ENCODE results near the gene CTBS. TPM values are rescaled to one million over a fixed set of nuclear protein-coding genes. Genes with fewer than 3 reads are reported as not detected.

CTBS gene
- 5.0 TPM for total RNA-seq
- long read RNA-seq, full-length matches to known transcripts = 9 of 16 reads
- long read RNA-seq, partial matches to known transcripts = 4 of 16 reads
- long read RNA-seq, other reads (novel, unspliced or antisense) = 3 of 16 reads

- intact Hi-C loops (cut with DNase I) = loop anchor here (5.0 kb wide), 1 partner anchor 67 kb away; the partner anchor contains the start of genes GNG5 and SPATA1
- DNase-seq (peak; percentile 93), ATAC-seq (ENCODE audit: poor library complexity) (peak; percentile 99)
These were observed at the start of gene CTBS for GRCh38 chr1:84573967-84574842. CTBS (minus strand) TSS chr1:84574440; CDS start chr1:84574415, 25 bp downstream.

DNA sequence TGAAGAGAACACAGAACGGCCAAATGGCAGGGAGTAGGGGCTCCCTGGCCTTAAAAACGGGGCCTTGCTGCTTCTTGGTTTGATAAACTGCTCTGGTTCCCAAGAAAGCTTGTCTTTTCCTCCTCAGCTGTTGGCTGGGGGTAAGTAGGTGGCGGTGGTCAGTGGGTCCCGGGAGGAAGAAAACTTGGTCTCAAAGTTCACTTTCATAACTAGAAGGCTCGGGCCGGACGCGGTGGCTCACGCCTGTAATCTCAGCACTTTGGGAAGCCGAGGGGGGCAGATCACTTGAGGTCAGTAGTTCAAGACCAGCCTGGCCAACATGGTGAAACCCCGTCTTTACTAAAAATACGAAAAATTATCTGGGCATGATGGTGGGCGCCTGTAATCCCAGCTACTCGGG is 47.3 kb upstream of the CTBS start:
- ATAC-seq (ENCODE audit: poor library complexity) (no peak), DNase-seq (no peak)
- intact Hi-C loops (cut with DNase I) = loop anchor here (5.0 to 10.0 kb wide), 2 partner anchors 63 to 169 kb away; no protein-coding TSS in a partner anchor

DNA sequence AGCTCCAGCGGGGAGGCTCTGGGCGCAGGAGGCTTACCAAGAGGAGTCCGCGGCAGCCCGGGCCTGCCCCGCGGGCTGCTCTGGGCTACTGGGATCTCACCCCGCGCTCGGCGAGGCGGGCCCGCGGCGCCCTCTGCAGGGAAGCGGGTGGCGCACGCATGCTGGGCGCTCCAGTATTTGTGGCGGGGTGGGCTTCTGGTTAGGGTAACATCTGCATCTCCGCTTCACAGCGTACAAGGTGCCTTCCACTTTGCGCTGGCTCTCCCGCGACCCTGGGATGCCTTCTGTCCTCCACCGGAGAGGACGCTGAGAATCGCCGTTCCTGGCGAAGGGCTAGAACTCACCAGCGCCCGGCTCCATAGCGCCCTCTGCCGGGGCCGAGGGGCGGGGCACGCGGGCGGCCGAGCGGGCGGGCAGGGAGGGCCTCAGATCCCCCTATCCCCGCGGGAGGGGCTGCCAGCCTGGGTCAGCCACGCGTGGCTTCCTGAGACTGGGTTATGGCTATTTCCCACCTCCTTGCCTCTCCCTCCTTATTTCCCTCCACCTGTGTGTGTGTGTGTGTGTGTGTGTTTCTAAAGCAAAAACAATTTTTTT is 46.6 kb upstream of the CTBS start:
- DNase-seq (peak; percentile 85), ATAC-seq (ENCODE audit: poor library complexity) (peak; percentile 97)
- intact Hi-C loops (cut with DNase I) = loop anchor here (5.0 to 10.0 kb wide), 2 partner anchors 64 to 169 kb away; no protein-coding TSS in a partner anchor

GRCh38 chr1:84619383-84620102 is 45.3 kb upstream of the CTBS start:
- no peak for ATAC-seq (ENCODE audit: poor library complexity)
- DNase-seq = no peak
- intact Hi-C loops (cut with DNase I) = loop anchor here (5.0 to 10.0 kb wide), 2 partner anchors 65 to 167 kb away; no protein-coding TSS in a partner anchor

- intact Hi-C loops (cut with DNase I) = no loop called here
- no peak for DNase-seq
- ATAC-seq (ENCODE audit: poor library complexity) = peak; percentile 46
These were observed 43.1 kb upstream of the CTBS start for GRCh38 chr1:84617349-84617748.

DNA sequence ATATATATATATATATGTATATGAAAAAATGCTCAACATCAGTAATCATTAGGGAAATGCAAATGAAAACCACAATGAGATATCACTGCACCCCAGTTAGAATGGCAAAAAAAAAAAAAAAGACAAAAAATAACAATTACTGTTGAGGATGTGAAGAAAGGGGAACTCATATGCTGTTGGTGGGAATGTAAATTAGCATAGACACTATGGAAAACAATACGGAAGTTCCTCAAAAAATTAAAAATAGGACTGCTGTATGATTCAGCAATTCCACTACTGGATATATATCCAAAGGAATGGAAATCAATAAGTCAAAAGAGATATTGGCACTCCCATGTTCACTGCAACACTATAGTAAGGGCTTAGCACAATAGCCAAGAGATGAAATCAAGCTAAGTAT is 41.5 kb upstream of the CTBS start:
- DNase-seq (no peak), ATAC-seq (ENCODE audit: poor library complexity) (no peak)
- intact Hi-C loops (cut with DNase I) = no loop called here

- intact Hi-C loops (cut with DNase I) = no loop called here
- ATAC-seq (ENCODE audit: poor library complexity) = no peak
- no peak for DNase-seq
These were observed 39.6 kb upstream of the CTBS start for GRCh38 chr1:84613887-84614286.

DNA sequence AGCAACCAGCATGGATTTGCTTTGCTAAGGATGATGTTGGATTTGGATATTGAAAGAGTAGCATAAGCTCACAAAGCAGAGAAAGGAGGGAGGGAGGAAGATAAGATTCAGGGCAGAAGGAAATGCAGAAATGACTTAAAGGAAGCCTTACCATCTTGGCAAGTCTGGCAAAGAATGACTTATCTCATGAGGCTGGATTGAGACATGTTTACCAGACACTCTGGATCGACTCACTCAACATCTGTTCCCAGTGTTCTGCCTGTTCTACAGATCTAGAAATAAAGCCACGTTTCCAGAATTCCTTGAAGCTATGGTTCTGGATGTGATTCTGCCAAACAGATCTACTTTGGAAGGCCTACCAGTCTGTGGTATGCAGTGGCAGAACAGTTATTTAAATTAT is 38.8 kb upstream of the CTBS start:
- DNase-seq (no peak), ATAC-seq (ENCODE audit: poor library complexity) (no peak)
- intact Hi-C loops (cut with DNase I) = no loop called here

DNA sequence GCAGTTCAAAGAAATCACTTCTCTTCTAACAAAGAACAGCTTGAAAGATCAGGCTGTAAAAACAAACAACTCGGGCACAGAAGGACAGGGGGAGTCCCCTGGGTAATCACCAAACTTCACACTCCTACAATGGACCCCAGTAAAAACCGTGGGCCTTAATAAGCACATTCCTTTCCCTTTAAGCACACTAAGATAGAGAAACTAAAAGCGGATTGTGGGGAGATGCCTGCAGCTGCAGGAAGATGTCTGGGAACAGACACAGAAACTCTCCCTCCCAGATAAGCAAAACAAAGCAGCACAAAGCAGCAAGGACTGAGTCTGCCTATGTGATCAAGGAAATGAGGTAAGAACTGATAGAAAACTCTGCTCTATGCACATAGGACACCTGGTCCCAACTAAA is 37.6 kb upstream of the CTBS start:
- ATAC-seq (ENCODE audit: poor library complexity) (no peak), DNase-seq (no peak)
- intact Hi-C loops (cut with DNase I) = no loop called here

DNA sequence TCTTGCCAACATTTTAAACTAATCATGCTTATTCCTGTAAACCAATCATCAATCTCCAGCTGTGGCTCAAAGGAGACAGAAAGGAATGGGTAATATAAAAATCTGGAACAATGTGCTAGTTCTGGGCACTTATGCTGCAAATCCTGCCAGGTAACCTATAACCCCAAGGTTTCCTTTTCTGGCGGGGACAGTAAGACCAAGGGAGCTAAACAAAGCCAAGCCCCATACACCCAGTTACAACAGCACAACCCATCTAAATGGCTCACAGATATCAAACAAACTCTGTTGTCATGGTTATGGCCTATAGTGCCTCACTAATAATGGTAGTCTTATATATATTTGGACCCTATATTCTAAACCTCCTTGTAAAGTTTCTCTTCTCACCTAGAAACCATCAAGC is 36.9 kb upstream of the CTBS start:
- intact Hi-C loops (cut with DNase I) = no loop called here
- no peak for DNase-seq
- no peak for ATAC-seq (ENCODE audit: poor library complexity)

- intact Hi-C loops (cut with DNase I) = loop anchor here (5.0 kb wide), 1 partner anchor 170 kb away; no protein-coding TSS in a partner anchor
- DNase-seq = no peak
- ATAC-seq (ENCODE audit: poor library complexity) = no peak
These were observed 32.7 kb upstream of the CTBS start for GRCh38 chr1:84606977-84607376.

DNA sequence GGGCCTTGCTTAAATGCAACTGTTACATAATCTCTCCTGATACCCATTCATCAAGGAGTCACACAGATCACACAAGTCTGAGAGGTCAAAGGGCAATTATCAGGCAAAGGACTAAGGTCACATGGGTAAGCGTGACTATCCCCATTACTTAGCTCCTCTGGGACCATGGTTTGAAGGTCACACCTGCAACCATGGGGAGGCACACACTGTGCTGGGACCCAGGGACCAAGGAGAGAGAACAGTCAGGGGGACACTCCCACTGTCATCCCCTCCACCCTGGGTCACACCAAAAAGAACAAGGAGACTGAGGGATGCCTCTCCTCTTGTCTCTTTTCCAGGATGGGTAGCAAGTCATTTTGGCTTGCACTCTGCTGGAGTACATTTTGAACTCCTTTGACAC is 30.9 kb upstream of the CTBS start:
- no peak for DNase-seq
- no peak for ATAC-seq (ENCODE audit: poor library complexity)
- intact Hi-C loops (cut with DNase I) = loop anchor here (5.0 kb wide), 1 partner anchor 168 kb away; no protein-coding TSS in a partner anchor

DNA sequence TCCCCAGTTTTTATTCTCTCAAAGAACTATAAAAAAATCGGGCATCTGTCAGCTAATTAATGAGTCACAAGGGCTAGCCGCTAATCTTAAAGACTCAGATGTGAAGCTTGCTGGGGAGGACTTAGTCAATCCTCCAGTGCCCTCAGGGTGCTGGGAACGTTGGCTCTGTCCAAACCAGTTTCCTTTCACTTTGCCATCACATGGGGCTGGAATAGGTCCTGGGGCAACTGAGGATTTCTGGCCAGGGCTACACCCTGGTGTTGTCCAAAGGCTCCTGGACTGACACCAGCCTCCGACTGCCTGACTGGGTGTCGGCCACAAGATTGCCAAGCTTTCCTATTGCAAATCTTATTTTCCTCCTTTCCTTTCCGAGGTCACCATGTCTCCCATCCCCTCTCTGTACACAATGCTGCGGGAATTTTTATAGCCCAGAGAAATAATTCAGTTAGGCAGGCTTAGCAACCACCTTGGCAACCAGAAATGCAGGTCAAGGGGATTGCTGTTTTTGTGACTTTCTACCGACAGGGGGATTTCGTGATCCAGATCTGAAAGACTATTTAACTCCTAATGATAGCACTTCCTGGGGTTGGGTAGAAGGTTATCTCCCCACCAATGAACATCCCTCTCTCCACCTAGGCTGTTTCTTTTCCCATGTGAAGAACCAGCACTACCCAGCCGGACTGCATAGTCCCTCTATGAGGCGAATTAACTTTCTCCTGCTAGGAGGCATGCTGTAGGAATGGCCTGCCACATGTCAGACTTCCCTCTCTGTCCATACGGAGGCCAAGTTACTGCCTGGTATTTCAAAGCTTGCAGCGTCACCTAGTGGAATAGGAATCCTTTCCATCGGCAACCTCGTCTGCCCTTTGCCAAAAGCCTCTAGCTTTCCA is 29.9 kb upstream of the CTBS start:
- DNase-seq (peak; percentile 42), ATAC-seq (ENCODE audit: poor library complexity) (peak; percentile 86)
- intact Hi-C loops (cut with DNase I) = no loop called here

DNA sequence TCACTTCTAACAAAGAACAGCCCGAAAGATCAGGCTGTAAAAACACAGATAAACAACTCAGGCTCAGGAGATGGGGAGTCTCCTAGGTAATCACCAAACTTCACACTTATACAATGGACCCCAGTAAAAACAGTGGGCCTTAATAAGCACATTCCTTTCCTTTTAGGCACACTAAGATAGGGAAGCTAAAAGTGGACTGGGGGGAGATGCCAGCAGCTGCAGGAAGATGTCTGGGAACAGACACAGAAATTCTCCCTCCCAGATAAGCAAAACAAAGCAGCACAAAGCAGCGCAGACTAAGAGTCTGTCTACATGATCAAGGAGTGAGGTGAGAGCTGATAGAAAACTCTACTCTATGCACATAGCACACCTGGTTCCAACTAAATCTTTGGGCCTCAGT is 29.0 kb upstream of the CTBS start:
- DNase-seq (no peak), ATAC-seq (ENCODE audit: poor library complexity) (peak; percentile 45)
- intact Hi-C loops (cut with DNase I) = no loop called here

GRCh38 chr1:84600796-84601195 is 26.6 kb upstream of the CTBS start:
- DNase-seq (no peak), ATAC-seq (ENCODE audit: poor library complexity) (no peak)
- intact Hi-C loops (cut with DNase I) = no loop called here

DNA sequence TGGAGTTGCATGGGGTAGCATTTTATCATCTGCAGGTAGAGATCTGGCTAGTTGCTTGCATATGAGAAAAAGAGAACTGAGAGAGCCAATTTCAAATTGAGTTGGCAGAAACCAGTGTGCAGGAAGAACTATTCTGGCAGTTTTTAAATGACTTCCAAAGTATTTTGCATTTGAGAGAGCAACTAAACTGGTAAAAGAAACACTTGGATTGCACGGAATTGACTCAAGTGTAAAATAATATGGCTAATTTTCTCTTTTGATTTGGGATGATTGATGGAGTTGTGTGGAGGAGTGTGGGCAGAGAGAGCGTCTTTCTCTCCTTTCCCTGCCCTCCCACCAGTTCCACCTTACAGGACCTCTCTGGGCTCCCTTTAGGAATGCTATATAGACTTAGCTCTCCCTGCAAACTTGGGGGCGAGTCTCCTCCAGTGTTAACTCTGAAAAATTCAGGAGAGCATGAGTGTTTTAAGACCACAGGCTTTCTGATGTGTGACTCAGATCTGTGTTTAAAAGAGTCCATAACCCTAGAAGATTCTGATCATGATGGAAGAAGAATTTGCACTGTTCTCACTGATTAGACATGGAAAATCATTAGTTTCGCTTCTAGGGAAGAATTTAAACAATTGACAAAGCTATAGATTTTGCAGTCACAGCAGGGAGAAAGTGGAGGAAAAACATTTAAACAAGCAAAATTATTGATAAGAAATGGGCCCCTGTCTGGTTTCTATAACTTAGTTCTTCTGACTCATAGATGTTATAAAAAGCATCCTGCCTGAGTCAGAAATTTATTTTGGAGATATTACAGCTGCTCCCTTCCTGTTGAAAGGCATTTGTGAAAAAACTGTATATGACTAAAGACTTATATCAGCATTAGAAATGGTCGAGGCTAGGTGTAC is 24.9 kb upstream of the CTBS start:
- DNase-seq = no peak
- intact Hi-C loops (cut with DNase I) = no loop called here
- ATAC-seq (ENCODE audit: poor library complexity) = no peak

GRCh38 chr1:84598418-84598817 is 24.2 kb upstream of the CTBS start:
- DNase-seq (no peak), ATAC-seq (ENCODE audit: poor library complexity) (no peak)
- intact Hi-C loops (cut with DNase I) = no loop called here

Data from Right ventricle myocardium superior (tissue), 1 donor.